NCI-H774 (cell line): Measurements from ENCODE around the gene MAPKBP1.
"Not testable (repeated sequence)": the region's sequence is repeated elsewhere in the genome, so short reads cannot be mapped to it uniquely, and the experiment has no call there.

ENCODE experiments used
- DNase-seq: peaks from one replicate; lab custom pipeline; 2025; lab: John Stamatoyannopoulos, UW

The MAPKBP1 gene

GRCh38 chr15:41774062-41774881 is at the start of gene MAPKBP1:
Gene MAPKBP1, plus strand, starts transcription at chr15:41774484. Its CDS starts 792 bp downstream, at chr15:41775276.
- DNase-seq = peak; percentile 97

DNA sequence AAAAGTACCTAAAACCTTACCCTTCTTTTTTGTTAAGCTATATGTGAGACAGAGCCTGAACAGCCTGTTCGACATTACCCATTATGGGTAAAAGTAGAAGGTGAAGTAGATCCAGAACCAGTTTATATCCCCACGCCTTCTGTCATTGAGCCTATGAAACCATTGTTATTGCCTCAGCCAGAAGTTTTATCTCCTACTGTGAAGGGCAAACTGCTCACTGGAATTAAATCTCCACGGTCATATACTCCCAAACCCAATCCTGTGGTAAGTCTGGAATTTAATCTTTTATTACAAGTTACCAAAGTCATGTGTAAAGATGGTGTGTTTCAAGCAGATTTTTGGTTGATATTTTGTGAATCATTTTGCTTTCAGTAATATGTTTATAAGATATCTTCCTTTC is 47.1 kb upstream of the MAPKBP1 start:
- no peak for DNase-seq

- not testable (repeated sequence) for DNase-seq
Observed at GRCh38 chr15:41728061-41728460, 46.2 kb upstream of the MAPKBP1 start.

- no peak for DNase-seq
Observed at GRCh38 chr15:41730543-41730942, 43.7 kb upstream of the MAPKBP1 start.

DNA sequence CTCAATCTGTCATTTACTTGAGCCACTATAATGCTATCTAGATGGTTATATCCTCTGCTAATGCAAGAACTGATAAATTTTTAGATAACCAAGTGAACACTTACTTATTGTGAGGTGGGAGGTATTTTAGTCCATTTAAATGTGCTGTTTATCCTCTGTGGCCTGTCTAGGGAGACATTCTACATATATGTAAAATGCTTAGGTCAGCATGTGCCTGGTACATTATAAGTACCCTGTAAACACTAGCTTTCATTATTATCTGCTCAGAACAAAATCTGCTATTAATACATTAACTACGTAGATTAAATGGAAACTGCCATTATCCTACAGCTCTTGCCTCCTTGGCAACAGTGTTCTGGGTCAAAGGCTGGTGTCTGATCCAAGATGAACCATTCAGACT is 41.8 kb upstream of the MAPKBP1 start:
- DNase-seq = no peak

DNA sequence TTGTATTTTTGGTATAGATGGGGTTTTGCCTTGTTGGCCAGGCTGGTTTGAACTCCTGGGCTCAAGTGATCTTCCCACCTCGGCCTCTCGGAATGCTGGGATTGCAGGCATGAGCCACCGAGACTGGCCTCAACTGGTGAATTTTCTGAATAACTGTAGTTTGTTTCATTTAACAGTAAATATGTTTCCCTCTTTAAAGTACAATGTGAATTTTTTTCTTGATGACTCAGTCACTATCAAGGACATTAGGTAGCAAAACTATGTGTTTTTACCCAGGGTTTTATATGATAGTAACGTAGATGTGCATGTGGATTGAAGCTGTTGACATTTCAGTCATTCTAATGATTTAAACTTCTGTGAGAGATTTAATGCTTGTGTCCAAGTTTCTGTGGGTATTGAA is 40.2 kb upstream of the MAPKBP1 start:
- no peak for DNase-seq

- no peak for DNase-seq
Observed at GRCh38 chr15:41735046-41735445, 39.2 kb upstream of the MAPKBP1 start.

GRCh38 chr15:41735492-41735891 is 38.8 kb upstream of the MAPKBP1 start:
- DNase-seq = not testable (repeated sequence)

DNA sequence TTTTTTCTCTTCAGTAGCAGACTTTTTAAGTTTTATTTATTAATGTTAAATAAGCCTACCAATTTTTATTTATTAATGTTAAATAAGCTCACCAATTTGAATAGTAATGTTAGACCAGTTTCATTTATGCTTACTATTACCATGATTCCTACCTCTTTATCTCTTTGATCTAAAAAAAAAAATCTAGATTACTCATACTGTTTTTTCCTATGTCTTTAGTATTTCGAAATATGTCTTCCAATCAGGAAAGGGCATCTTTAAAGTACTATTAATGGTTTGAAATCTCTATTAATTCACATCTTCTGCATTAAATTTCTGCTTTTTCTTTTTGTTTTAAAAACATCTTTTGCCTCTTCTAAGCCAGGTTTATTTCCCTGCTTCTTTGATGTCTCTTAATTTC is 27.5 kb upstream of the MAPKBP1 start:
- DNase-seq = no peak

- DNase-seq = no peak
Observed at GRCh38 chr15:41756198-41756597, 18.1 kb upstream of the MAPKBP1 start.

GRCh38 chr15:41772720-41773331 is 1.5 kb upstream of the MAPKBP1 start:
- peak; percentile 25 for DNase-seq

DNA sequence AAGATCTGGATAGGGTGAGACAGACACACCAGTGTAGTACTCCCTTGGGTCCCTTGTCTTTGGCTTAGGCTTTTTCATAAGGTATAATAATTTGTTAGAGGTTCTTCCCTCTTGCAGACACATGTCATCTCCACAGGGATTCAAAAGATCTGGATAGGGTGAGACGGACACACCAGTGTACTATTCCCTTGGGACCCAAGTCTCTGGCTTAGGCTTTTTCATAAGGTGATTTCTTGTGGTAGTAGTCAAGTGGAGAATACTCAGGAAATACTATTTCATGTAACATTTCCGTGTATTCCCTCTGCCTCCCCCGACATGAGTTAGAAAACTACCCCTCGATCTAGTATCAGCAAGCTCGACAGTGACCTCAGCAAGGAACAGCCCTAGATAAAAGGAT is 954 bp upstream of the MAPKBP1 start:
- no peak for DNase-seq

DNA sequence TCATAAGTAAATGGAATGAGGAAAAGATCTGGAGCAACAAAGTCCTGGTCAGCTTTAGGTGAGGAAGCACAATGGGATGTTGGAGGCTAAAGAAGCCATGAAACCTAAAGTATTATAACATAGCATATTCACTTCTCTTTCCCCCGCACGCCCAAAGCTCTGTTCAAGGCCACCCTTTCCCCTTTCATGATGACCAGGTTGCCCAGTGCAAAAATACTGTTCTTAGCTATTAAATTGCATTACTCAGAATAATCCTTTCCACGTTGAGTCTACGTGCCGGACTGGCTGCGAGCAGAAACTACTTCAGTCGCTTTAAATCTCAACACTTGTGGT is 589 bp upstream of the MAPKBP1 start:
- no peak for DNase-seq

DNA sequence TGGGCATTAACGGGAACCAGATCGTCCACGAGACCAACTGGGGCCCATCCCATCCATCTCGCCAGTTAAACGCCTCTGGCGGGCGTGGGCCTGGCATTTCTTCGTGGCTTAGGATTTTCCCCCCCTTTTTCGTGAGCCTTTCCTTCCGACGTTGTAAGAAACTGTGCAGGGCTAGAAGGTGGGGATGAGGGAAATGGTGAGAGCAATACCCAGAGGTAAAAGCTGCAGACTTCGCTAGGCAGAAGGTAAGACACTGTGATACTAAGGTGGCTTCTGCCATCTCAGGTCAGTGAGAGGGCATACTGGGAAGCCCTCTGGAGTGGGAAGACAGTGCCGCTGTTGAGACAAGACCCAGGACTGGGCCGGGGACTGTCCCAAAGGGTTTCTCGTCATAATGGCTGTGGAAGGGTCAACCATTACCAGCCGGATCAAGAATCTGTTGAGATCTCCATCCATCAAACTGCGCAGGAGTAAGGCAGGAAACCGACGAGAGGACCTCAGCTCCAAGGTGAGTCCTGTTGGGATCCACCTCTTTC is 666 bp downstream of the MAPKBP1 start:
- DNase-seq = no peak

DNA sequence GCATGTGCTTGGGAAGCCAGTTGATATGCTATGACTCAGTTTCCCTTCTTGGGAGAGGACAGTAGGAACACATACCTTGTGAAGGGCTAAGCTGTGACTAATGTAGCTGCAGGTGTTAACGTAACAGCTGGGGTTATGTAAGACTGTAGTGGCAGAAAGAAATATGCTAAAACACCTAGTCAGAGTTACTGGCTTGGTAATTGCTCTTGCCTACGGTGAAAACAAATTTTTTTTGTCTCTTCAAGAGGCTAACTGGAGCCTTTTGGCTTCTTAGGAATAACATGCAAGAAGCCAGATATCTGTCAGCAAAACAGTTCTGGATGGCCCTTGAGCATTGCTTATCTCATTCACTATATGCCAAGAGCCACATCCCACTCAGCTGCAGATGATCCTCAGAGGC is 1.4 kb downstream of the MAPKBP1 start:
- no peak for DNase-seq

GRCh38 chr15:41777421-41777973 is 3.2 kb downstream of the MAPKBP1 start:
- no peak for DNase-seq

DNA sequence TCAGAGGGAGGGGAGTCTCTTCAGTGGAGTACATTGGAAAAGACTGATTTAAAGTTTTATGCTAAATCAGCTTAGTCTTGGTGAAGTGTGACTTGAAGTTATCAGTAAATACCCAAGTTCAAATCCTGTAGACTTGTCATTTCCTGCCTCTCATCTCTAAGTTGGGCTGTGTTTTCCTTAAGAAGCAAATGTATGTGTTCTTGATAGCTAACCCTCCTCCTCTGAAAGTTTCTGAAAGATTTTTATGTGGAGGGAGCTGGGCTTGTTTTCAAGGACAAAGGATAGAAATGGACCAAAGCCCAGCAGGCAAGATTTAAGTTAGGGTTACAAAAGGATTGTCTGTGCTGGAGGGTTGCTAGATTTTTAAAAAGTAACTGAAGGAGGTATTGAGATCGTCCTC is 4.2 kb downstream of the MAPKBP1 start:
- DNase-seq = no peak

DNA sequence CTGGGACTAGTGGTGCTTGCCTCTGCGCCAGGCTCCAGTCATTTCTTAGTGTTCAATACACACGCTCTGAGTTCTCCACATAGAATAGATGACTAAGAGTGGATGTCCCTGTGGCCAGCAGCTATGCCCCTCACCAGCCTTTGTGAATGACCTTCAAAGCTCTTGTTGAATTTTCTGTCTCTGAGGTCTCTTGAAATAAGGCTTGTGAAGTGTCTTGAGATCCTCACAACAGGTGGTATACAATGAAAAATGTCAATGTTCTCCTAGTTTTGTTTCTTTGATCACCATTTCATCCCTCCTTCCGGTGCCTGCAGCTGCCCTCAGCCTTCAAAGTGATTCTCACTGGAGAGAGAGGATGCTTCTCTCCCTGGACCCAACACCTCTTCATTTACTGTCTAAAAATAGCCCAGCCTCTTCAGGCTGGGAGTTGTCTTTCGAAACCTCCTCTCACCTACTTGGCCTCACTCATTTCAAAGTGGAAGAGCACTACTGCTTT is 5.4 kb downstream of the MAPKBP1 start:
- no peak for DNase-seq

DNA sequence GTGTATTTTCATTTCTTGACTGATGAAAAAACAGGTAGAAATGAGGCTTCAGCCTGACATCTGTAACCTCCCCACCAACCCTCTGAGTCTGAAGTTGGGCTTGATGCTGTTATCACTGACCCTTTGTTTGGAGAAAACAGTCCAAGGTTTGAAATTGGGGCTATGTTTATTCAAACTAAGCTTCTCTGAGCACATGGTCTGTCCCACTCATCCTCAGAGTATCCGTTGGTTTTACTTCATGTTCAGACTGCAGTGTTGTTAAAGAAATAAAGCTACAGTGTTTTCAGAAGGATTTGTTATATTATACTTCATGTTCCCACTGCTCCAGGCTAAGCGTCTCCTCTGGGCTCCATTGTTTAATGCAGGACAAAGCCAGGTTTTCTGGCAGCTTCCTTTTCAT is 6.0 kb downstream of the MAPKBP1 start:
- no peak for DNase-seq

- DNase-seq = no peak
Observed at GRCh38 chr15:41780727-41781126, 6.4 kb downstream of the MAPKBP1 start.

DNA sequence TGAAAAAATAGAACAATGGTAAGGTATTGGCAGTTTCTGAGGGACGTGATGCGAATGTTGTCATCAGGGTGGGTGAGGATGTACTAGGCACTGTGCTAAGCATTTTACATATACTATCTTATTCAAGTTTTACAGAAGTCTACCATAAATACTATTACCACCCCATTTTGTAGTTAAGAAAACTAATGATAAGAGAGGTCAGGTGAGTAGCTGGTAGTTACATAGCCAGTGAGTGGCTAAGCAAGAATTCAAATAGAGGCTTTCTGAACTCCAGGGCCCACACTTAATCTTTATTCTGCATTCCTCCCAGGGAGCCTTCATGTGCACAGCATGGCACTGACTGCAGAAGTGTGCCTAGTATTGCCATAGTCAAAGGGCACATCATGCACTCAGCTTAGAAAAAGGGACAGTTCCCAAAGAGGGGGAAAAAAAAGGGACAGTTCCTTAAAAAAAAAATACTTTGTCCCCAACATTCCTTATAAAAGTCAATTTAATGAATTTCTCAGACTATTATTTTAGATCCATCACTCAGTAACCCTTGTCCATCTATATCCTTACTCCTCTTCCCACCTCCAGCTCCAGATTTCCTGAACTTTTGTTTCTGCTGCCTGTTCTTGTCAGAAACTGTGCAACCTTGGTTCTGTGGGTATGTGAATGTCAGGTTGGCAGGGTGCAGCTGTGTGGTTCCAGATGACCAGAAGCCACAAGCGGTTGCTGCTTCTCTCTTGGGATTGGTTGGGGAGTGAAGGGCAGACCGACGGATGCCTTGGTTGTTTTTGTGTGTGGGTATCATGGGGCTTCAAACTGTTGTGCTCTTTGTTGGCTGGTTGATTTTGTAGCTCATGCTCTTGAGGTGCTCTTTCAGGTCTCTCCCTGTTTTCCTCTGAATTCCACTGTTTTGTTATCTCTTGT is 8.3 kb downstream of the MAPKBP1 start:
- no peak for DNase-seq

DNA sequence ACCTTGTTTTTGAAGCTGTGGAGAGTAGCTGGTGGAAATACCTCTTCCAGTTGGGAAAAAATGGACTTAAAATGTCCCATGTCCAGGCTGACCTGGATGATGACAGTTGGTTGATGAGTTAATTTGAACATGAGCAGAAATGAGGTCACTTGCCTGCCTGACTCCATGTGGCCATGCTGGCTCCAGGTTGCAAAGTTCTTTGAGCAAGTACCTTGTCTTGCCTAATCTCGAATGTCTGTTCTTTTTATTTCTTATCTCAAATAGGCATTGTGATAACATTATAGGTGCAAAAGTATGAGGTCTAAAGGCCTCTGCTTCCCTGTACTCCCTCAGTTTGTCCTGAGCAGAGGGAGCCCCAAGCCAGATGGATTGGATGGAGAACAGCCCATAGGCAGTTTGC is 9.0 kb downstream of the MAPKBP1 start:
- DNase-seq = no peak
